ENCODE measurements around the gene FHL3. TPM values are rescaled to one million over a fixed set of nuclear protein-coding genes. Genes with fewer than 3 reads are reported as not detected.

Gene FHL3
- total RNA-seq, 1 donor from 2014 or later: 23.4 TPM

Small RNAs within 50 kb of the gene (small RNA-seq; reads per million reads assigned to genes)
- gene RF00017 (ENCODE audit: low replicate concordance): not detected
- not detected for gene RNU6-510P (ENCODE audit: low replicate concordance)

Other genes starting within 250 kb of the FHL3 start
- gene EPHA10, start 240.4 kb downstream of the FHL3 start, total RNA-seq: 0.49 TPM
- gene MANEAL, start 211.7 kb downstream of the FHL3 start, total RNA-seq: 3.5 TPM
- 10.9 TPM for gene C1orf122, start 197.7 kb downstream of the FHL3 start, total RNA-seq
- 10.8 TPM for gene YRDC, start 197.3 kb downstream of the FHL3 start, total RNA-seq
- gene MTF1, start 145.9 kb downstream of the FHL3 start, total RNA-seq: 4.7 TPM
- 16.0 TPM for gene INPP5B, start 58.5 kb downstream of the FHL3 start, total RNA-seq
- 64.1 TPM for gene SF3A3, start 15.5 kb downstream of the FHL3 start, total RNA-seq
- 38.6 TPM for gene UTP11, start 7.2 kb upstream of the FHL3 start, total RNA-seq
- gene POU3F1, start 41.3 kb upstream of the FHL3 start, total RNA-seq: 3.6 TPM